ENCODE data around the gene LAMC2.

Gene LAMC2

GRCh38 chr1:183283286-183283685, 97.2 kb downstream of the LAMC2 start:
- no peak for DNase-seq

- no peak for DNase-seq
Observed at GRCh38 chr1:183284086-183284485, 98.0 kb downstream of the LAMC2 start.

- DNase-seq, result peak in 1 of 58 donors; percentile 11
Observed at GRCh38 chr1:183285256-183285655, 99.2 kb downstream of the LAMC2 start.

- no peak for DNase-seq
Observed at GRCh38 chr1:183285746-183286145, 99.7 kb downstream of the LAMC2 start.

- DNase-seq, result peak in 38 of 58 donors; percentile 6 to 61 (median 24)
Observed at GRCh38 chr1:183287191-183287675, 101.2 kb downstream of the LAMC2 start.

GRCh38 chr1:183288583-183288982, 102.5 kb downstream of the LAMC2 start:
- no peak for DNase-seq

GRCh38 chr1:183289051-183289496, 103.0 kb downstream of the LAMC2 start:
- DNase-seq, result peak in 6 of 58 donors; percentile 5 to 33 (median 16)

GRCh38 chr1:183290628-183291027, 104.6 kb downstream of the LAMC2 start:
- no peak for DNase-seq

GRCh38 chr1:183291216-183291762, 105.2 kb downstream of the LAMC2 start:
- DNase-seq, result no peak

- no peak for DNase-seq
Observed at GRCh38 chr1:183291802-183292514, 105.9 kb downstream of the LAMC2 start.

- DNase-seq, result no peak
Observed at GRCh38 chr1:183293241-183293640, 107.2 kb downstream of the LAMC2 start.

GRCh38 chr1:183293876-183294275, 107.8 kb downstream of the LAMC2 start:
- DNase-seq, result no peak

Measured in anterior cingulate cortex (tissue), 58 donors.